Measurements from ENCODE around the gene RTN4R.

RTN4R gene

DNA sequence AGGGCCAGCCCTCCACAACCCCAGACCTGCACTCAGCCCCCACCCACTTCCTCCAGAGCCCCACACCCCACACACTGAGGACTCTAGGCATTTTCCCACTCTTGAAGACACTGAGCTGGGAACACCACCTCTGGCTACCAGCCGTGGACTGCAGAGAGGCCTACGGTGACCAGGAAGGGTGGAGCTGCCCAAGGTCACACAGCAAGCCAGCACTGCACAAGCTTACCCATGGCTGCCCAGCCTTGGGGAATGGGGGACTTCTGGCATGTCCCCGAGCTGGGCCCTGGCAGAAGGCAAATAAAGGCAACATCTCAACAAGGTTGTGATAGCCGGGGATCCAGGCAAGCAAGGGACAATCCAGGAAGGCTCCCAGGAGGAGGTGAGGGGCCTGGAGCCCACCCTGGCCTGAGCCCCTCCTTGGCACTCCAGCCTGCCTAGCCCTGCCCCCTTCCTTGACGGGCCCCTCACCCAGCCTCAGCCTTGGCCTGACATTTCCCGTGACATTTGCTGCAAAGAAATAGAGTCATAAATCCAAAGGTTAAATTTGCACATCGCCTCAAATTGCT, 5.5 kb downstream of the RTN4R start:
- H3K9ac ChIP-seq = no peak overlapping the region
- no peak overlapping the region for H3K4me2 ChIP-seq (ENCODE audit: low read length)

DNA sequence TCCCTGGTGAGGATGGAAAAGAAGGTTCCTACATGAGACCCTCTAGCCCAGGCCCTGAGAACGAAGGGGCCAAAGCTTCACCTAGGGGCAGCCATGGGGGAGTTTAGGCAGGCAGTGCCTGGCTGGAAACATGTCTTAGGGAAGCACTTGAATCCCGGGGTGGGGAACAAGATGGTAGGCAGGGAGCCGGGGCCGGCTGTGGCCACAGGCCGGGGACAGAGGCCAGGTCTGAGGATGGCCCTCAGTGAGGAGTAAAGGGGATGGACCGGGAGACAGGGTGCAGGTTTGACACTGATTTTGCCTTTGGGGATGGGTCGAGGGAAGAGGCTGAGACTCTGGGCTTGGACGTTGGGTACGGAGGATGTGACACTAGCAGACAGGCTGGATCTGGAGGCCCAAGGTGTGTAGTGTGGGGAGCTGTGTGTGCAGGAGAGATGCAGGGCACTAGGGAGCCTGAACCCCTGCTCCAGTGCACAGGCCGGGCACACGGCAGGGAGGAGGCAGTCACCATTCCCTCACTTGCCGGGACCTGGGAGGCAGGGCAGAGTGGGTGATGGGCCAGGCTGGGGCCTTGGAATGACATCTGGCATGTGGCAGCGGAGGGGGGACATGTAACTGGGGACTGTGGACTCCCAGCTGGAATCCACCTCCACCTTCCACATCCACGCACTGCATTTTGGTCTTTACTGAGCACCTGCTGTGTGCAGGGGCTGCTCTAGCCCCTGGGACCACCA, 6.1 kb downstream of the RTN4R start:
- Histone ChIP-seq H3K36me3 (ENCODE audit: control insufficient read depth, insufficient read depth, low read length) (no peaks in the 10 kb centered on the region), H3K4me1 (no peaks in the 10 kb centered on the region), H3K27ac (no peak overlapping the region), H2AFZ (no peak overlapping the region), H3K27me3 (ENCODE audit: control insufficient read depth, insufficient read depth, low read length) (no peaks in the 10 kb centered on the region), H3K9ac (no peak overlapping the region), H3K4me3 (ENCODE audit: low read depth, low read length) (no peak overlapping the region), H3K79me2 (no peaks in the 10 kb centered on the region), H3K4me2 (ENCODE audit: low read length) (no peak overlapping the region), H3K9me3 (ENCODE audit: control insufficient read depth, low read length) (no peaks in the 10 kb centered on the region)
- TF ChIP-seq, protein P1, sequence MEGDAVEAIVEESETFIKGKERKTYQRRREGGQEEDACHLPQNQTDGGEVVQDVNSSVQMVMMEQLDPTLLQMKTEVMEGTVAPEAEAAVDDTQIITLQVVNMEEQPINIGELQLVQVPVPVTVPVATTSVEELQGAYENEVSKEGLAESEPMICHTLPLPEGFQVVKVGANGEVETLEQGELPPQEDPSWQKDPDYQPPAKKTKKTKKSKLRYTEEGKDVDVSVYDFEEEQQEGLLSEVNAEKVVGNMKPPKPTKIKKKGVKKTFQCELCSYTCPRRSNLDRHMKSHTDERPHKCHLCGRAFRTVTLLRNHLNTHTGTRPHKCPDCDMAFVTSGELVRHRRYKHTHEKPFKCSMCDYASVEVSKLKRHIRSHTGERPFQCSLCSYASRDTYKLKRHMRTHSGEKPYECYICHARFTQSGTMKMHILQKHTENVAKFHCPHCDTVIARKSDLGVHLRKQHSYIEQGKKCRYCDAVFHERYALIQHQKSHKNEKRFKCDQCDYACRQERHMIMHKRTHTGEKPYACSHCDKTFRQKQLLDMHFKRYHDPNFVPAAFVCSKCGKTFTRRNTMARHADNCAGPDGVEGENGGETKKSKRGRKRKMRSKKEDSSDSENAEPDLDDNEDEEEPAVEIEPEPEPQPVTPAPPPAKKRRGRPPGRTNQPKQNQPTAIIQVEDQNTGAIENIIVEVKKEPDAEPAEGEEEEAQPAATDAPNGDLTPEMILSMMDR (IDR thresholded peaks at IDR 0.05) = no peak

More for the DNA sequence above, 5.5 kb downstream of the RTN4R start:
- H3K27ac ChIP-seq = no peak overlapping the region
- no peaks in the 10 kb centered on the region for H3K36me3 ChIP-seq (ENCODE audit: control insufficient read depth, insufficient read depth, low read length)
- no peaks in the 10 kb centered on the region for H3K79me2 ChIP-seq
- no peaks in the 10 kb centered on the region for H3K27me3 ChIP-seq (ENCODE audit: control insufficient read depth, insufficient read depth, low read length)
- H3K9me3 ChIP-seq (ENCODE audit: control insufficient read depth, low read length) = no peaks in the 10 kb centered on the region
- TF ChIP-seq, protein P1 (IDR thresholded peaks at IDR 0.05) = no peak
- H3K4me3 ChIP-seq (ENCODE audit: low read depth, low read length) = no peak overlapping the region
- H2AFZ ChIP-seq = no peak overlapping the region
- H3K4me1 ChIP-seq = no peaks in the 10 kb centered on the region

DNA sequence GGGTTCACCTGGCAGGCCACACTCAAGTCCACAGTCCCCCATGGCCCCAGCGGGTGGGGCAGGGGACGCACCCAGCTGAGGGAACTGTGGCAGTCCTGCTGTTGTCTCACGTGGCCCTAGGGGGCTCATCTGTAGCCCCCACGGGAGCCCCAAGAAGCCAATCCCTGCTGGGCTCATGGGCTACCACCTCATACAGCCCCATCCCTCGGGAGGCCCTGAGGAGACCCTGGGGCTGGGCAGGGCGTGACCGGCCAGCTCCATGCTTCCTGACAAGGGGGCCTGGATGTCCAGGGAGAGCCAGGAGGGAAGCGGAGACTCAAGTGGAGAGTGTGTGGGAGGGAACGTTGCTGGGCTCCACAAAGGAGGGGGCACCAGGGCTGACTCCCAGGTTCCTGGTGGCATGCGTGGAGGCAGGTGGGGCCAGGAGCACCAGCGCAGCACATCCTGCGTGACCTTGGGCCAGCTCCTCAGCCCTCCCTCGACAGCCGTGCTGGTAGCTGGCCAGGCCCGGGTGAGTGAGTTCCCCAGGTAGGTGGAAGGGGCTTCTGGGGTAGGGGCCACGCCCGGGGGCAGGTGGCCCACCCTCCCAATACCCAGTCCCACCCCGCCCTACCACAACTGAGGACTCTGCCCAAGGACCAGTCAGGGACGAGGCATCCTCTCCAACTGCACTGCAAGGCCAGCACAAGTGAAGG, 7.9 kb downstream of the RTN4R start:
- no peak overlapping the region for H3K4me3 ChIP-seq (ENCODE audit: low read depth, low read length)
- no peak overlapping the region for H3K27ac ChIP-seq
- no peaks in the 10 kb centered on the region for H3K4me1 ChIP-seq
- H2AFZ ChIP-seq = no peak overlapping the region
- H3K79me2 ChIP-seq = no peaks in the 10 kb centered on the region
- H3K4me2 ChIP-seq (ENCODE audit: low read length) = no peak overlapping the region
- H3K27me3 ChIP-seq (ENCODE audit: control insufficient read depth, insufficient read depth, low read length) = no peaks in the 10 kb centered on the region
- H3K9me3 ChIP-seq (ENCODE audit: control insufficient read depth, low read length) = no peaks in the 10 kb centered on the region
- H3K9ac ChIP-seq = no peak overlapping the region
- no peaks in the 10 kb centered on the region for H3K36me3 ChIP-seq (ENCODE audit: control insufficient read depth, insufficient read depth, low read length)
- TF ChIP-seq, protein P1 (IDR thresholded peaks at IDR 0.05) = no peak

DNA sequence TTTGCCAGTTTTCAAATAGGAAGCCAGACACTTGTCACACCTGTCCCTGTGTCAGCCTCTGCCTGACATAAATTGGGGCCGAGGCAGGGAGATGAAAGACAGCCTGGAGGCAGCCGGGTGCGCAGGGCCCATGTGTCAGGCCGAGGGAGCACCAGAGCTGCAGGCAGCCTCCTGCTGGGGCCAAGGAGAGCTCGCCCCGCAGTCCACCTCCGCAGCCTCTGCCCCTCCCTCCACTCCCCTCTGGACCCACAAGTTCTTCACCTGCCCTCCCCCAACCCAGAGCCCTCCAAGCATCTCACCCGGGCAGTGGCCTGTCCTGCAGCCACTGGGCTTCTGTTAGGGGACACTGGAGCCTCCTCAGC, 8.8 kb downstream of the RTN4R start:
- Histone ChIP-seq H3K9me3 (ENCODE audit: control insufficient read depth, low read length) (no peaks in the 10 kb centered on the region), H3K9ac (no peak overlapping the region), H3K27ac (no peak overlapping the region), H3K36me3 (ENCODE audit: control insufficient read depth, insufficient read depth, low read length) (no peaks in the 10 kb centered on the region), H3K4me1 (no peaks in the 10 kb centered on the region), H3K79me2 (no peaks in the 10 kb centered on the region), H3K4me2 (ENCODE audit: low read length) (no peak overlapping the region), H3K4me3 (ENCODE audit: low read depth, low read length) (no peak overlapping the region), H2AFZ (no peak overlapping the region), H3K27me3 (ENCODE audit: control insufficient read depth, insufficient read depth, low read length) (no peaks in the 10 kb centered on the region)
- TF ChIP-seq, protein P1 (IDR thresholded peaks at IDR 0.05) = no peak

Measured in parathyroid adenoma (tissue), 2 donors.